NCI-H446 treated with DMSO at 0.1 percent for 48 hours (cell line): Measurements from ENCODE around the gene RIN3.

ENCODE experiments used
- DNase-seq: peaks from one replicate; lab custom pipeline; 2025; lab: John Stamatoyannopoulos, UW

The RIN3 gene, protein sequence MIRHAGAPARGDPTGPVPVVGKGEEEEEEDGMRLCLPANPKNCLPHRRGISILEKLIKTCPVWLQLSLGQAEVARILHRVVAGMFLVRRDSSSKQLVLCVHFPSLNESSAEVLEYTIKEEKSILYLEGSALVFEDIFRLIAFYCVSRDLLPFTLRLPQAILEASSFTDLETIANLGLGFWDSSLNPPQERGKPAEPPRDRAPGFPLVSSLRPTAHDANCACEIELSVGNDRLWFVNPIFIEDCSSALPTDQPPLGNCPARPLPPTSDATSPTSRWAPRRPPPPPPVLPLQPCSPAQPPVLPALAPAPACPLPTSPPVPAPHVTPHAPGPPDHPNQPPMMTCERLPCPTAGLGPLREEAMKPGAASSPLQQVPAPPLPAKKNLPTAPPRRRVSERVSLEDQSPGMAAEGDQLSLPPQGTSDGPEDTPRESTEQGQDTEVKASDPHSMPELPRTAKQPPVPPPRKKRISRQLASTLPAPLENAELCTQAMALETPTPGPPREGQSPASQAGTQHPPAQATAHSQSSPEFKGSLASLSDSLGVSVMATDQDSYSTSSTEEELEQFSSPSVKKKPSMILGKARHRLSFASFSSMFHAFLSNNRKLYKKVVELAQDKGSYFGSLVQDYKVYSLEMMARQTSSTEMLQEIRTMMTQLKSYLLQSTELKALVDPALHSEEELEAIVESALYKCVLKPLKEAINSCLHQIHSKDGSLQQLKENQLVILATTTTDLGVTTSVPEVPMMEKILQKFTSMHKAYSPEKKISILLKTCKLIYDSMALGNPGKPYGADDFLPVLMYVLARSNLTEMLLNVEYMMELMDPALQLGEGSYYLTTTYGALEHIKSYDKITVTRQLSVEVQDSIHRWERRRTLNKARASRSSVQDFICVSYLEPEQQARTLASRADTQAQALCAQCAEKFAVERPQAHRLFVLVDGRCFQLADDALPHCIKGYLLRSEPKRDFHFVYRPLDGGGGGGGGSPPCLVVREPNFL

DNA sequence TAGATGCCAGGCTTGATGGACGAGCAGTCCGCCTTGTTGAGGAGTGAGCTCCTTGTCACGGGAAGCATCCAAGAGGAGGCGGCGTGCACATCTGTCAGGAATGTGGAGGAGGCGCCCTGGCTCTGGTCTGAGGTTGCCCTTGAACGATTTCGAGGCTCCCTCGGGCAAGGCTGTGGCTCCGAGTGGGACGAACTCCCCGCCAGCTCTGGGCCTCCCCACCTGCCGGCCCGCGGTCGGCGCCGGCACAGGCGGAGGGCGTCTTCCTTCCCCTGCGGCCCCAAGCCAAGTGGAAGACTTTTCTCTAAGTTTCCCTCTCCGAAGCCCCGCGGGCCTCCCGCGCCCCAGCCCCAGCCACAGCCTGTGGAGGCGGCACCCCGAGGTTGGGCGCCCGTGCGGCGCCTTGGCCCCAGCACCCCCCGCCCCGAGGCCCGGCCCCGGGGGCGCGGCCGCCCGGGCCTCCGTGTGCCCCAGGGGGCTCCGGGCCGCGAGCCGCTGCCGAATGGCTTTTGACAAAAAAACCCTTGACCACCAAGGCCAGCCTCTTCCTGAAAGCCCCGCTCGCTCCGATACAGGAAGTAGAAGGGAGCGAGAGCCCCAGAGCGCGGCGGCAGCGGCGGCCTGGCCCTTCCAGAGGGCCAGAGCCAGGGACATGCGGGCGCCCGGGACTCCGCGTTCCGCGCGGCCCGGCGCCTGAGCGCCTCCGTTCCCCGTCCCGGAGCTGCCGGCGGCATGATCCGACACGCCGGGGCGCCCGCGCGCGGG, at the start of gene RIN3:
Gene RIN3 (plus strand): TSS at position 578 of the 762 bp plus-strand sequence. CDS start 152 bp downstream, at position 730.
- DNase-seq = no peak

DNA sequence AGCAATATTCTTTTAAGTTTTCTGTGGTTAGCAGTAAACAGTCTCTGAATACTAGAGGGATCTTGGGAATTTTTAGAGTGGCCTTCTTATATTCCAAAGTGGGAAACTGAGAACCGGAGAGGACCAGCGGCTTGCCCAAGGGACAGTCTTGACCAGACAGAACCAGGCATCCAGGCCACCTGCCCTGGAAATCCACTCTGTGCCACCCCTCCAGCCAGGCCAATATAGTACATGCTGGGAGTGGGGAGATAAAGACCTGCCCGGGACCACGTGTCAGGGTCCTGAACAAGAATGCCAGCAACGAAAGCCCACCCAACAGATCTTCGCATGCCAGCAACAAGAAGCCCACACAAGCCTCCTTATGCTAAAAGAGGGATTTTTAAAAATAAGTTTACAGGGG, 49.4 kb upstream of the RIN3 start:
- DNase-seq = no peak

DNA sequence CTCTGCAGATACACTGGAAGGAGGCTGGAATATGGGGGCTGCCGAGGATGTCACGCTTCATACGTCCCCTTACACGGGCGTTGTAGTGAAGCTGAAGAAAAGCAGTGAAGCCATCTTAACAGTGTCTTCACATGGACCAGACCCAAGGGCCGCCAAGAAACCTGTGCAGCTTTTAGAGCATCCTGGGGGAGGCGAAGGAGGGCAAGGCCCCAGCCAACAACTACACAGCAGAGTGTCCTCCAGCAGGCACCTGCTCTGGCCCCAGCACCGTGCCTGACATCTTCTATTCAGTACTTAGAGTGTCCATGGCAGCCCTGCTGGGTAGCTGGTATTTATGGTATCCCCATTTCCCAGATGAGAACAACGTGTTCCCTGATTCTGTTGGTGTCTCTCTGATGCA, 48.9 kb upstream of the RIN3 start:
- DNase-seq = no peak

DNA sequence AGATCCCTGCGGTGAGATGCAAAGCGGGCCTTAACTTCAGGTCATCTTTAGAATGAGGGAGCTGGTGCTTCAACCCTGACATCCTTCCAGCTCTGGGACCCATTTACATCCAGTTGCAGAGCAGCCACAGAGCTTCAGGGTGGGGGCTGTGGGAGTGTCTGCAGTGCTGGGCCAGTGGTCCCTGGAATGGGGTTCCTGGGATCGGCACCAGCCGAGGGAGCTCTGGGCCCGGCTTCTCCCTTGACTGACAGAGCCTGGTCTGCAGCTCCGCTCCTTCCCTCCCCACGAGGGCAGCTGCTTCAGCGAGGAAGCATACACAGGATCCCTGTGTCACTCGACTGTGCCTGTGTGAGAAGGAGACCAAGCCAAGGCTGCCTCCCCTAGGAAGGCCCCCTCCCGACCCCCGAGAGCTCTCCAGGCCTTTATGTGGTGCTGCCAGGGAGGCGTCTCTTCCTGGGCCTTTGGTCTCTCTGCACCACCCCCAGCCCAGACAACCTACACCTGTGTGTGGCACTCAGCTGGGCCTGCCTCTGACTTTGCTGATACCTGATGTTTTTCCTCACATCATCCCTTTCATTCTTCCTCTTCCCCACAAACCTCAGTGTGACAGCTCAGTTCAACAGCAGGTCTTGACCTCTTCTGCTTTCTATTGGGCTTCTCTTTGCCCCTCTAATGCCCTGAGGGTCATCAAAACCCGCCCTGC, 48.1 kb upstream of the RIN3 start:
- no peak for DNase-seq

DNA sequence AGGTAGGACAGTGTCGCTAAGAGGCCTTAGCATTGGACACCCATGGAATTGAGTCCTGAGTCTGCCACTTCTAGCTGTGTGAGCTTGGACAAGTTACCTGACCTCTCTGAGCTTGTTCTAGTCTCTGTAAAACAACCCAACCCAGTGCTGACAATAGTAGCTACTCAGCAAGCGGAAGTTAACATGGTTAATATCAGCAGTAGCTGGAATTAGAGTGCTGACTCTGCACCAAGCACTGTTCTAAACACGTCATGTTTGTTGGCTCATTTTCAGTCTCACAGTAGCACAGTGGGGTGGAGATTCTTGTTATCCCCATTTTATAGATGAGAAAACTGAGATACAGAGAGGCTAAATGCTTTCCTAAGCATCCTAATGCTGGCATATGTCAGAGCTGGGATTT, 47.5 kb upstream of the RIN3 start:
- DNase-seq = no peak

DNA sequence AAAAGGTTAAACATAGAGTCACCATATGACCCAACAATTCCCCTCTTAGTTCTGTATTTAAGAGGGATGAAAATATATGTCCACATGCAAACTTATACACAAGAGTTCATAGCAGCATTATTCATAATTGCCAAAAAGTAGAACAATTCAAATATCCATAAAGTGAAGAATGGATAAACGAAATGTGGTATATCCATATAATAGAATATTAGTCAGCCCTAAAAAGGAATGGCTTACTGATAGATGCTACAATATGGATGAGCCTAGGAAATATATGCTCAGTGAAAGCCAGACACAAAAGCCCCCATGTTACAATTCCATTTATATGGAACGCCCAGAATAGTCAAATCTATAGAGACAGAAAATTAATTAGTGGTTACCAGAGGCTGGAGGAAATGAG, 44.1 kb upstream of the RIN3 start:
- DNase-seq = no peak

DNA sequence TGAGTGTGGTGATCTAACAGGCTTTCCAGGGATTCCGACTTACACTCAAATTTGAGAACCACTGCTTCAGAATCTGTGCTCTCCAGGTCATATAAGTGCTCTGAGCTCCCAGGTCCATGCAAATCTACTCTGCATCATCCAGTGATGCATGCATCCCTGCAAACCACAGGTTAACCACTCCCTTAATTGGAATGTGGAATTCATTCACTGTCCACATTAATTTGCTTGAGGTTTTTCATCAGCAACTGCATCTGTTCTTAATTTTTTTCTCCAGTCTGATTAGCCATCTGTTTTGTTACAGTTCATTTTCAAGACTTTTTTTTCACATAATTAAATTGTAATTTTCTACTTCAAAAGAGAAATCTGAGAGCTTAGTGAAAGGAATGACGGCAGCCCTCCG, 43.4 kb upstream of the RIN3 start:
- DNase-seq = no peak

DNA sequence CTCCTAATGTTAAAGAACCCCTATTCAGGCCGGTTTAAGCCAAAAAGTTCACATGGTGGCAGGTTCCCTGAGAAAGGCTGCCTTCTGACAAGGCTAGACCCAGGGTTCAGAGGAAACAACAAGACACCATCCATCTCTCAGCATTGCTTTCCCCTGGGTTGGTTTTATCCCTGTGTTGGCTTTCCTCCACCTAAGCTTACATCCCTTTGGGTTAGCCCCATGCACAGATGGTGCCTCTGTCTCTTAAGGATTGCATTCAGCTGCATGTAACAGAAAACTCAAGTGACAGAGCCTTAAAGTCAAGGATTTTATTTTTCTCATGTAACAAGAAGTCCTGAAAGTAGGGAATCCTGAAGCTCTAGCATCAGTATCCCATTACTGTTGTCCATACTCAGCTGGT, 42.8 kb upstream of the RIN3 start:
- DNase-seq = no peak

DNA sequence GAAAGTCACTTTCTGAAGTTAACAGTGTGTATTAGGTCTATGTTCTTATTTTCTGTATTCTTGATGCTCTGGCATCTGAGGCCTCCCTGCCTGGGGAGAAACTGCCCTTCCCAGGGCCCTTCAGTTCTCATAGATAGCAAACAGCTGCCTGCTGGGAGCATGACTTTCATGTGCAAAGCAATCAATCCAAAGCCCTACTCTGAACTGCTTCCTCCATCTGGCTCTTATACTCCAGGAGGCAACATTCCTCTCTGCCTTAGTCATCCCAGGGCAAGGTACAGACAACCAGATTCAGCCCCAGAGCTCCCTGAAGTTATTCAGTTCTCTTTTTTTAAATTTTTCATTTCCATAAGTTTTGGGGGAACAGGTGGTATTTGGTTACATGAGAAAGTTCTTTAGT, 41.7 kb upstream of the RIN3 start:
- DNase-seq = no peak

DNA sequence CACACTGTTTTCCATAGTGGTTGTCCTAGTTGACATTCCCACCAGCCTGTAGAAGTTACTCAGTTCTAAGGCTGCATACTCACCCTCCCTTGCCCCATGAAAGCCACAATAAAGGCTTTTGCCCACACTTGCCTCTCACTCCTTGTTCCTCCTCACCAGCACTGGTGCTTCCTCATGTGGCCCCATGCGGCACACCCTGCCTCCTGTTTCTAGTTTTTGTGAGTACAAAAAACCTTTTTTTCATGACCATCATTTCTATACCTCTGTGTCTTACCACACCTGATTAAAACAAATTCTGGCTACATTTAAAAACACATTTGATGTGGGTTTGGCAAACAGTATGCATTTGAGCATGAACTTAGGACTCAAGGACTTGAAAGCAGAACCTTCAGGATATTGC, 40.7 kb upstream of the RIN3 start:
- no peak for DNase-seq

DNA sequence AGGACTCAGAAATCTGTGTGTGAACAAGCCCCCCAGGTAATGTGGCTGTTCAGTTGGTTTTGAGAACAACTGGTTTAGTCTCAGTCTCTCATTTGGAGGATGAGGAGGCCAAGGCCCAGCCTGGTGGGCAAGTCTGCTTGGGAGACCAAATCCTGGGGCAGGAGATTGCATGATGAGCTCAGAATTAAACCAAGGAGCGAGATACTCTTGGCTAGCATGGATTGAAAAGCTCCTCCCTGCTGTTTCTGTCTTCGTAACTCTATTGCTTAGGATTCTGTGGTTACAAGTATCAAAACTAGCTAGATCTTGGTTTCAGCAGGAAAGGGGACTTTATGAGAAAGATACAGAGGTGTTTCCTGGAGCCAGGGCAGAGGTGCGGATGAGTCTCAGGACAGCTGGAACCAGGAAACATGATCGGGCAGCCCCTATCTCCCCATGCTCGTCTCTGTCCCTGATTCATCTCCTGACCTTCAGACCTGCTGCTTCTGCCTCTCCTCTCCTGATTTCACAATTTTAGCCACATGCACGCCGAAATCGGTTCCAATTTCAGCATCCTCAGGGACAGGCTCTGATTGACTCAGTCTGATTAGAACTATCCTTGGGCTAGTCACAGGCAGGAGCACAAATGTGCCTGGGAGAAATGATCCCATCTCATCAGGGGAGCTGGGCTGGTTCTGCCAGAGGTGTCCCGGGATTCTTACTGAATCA, 40.2 kb upstream of the RIN3 start:
- DNase-seq = no peak

DNA sequence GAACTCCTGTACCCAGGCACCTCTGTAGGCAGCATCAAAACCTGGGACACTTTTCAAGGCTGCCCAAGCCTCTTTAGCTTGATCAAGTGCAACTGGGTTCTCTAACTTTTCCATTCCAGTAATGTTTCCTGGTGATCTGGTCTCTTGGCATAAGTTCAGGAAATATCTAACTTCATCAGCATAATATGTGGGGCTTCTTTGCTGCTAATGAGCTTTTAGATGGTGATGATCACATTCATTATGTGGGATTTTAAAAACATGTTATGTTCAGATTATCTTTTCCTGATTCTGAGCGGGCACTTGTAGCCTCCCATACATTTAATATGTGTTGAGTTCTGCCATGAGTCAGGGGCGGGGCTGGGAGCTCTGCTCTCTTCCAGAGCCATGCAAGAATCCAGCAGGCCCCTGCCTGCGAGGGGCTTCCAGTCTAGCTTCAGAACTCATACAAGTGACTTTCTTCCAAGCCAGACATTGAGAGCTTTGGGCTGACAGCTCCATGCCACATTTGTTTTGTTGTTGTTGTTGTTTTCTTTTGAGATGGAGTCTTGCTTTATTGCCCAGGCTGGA, 39.5 kb upstream of the RIN3 start:
- no peak for DNase-seq

DNA sequence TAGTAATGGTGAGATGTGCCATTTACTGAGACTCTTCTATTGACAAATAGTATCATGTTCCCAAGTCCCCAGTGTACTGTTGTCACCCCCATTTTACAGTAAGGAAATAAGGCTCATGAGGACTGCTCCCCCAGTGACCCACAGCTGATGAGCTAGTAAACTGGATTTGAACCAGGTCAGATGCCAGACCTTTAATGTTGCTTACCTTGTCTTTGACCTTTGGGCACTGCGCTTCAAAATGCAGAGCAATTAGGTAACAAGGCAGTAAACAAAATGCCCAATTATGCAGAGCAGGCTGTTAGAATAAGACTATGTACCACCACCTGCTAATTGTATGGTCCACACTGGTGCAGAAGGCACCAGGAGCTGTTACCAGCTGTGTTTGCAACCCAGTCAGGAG, 38.5 kb upstream of the RIN3 start:
- no peak for DNase-seq

DNA sequence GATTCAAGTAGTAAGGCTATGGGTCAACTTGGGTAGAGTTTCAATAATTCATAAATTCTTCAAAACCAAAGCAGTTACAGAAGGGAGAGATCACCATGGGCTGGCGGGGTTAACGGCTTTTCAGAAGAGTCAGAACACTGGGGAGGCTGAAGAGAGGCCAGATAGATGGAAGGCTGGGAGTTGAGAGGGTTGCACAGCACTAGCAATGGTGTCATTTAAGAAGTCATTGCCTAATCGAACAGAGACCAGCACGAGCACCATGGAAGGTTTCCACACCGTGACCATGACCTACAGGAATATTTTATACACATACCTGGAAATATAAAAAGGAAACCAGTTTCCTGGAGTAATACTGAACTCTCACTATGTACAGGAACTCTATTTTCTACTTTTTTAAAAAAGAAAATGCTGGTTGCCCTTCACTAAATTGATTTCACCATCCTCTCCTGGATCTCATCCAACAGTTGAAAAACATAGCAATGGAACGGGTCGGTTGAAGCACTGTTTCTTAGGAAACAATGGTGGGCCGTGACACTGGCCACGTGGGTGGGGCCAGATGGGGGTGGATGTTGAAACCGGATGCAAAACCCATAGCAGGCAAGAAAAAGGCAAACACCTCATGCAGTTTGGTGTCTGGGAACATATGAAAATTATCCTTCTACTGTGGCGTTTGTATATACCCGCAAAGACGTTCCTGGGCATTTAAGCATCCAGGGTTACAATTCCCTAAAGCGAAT, 38.0 kb upstream of the RIN3 start:
- DNase-seq = no peak

DNA sequence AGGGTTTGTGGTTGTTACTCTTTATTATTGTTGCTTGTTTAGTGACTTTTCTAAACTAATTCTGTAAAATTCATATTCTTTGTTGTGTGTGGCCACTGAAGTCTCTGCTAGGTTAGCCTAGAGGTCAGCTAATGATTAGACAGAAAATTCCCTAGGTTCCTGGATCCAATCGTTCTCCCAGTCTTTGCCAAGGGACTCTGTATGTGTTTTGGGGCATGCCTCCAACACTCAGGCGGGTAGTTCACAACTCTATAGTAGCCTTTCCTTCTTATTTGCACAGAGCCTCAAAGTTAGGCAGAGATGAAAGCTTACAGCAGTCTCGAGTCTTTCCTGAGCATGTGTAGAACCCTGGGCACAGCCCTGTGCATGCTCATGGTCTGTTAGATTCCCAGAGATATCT, 32.7 kb upstream of the RIN3 start:
- no peak for DNase-seq

DNA sequence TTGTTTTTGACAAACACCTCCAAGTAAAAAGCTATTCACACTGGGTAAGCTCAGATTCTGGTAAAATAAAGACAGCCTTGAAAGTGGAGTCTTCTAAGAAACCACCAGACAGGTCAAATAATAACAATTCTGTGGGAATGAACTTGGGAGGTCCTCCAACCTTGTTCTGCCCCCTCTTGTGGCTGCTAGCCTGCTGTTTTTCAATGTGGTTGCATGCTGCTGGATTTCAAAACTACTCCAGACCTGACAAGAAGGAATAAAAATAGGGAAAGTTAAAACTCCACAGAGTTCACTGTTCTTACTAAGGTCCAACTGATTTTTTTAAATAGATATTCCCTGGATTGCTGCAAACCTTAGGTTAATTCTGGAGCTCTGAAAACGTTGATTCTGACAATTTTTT, 32.2 kb upstream of the RIN3 start:
- no peak for DNase-seq

DNA sequence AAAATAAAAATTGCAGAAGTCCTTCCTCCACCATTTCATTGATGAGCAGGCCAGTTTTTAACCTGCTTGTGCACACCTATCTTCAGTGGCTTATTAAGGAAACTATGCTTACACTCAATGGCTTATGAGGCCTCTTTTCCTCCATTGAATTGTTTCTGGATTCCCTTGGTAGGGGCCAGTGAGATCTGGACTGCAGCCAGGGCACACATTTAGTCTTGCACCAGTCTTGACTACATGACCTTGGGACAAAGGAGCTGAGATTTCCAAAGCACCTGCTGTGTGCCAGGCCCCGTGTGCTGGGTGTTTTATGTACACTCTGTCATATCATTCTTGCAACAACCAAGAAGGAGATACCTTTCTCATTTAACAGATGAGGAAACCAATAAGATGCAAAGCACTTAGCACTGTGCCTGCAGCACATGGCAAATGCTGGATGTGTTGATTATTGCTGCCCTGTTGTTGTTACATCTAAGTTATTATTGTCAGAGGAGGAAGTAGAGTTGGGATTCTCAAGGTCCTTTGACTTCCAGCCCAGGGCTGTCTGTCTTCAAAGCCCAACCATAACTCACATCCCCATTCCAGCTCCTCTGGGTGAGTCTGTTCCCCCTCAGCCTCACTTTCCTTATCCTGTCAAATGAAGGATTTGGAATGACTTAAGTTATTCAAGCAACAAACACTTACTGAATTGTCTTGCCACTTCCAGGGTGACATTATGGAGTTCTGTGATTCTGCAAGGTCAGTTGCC, 31.6 kb upstream of the RIN3 start:
- DNase-seq = no peak

DNA sequence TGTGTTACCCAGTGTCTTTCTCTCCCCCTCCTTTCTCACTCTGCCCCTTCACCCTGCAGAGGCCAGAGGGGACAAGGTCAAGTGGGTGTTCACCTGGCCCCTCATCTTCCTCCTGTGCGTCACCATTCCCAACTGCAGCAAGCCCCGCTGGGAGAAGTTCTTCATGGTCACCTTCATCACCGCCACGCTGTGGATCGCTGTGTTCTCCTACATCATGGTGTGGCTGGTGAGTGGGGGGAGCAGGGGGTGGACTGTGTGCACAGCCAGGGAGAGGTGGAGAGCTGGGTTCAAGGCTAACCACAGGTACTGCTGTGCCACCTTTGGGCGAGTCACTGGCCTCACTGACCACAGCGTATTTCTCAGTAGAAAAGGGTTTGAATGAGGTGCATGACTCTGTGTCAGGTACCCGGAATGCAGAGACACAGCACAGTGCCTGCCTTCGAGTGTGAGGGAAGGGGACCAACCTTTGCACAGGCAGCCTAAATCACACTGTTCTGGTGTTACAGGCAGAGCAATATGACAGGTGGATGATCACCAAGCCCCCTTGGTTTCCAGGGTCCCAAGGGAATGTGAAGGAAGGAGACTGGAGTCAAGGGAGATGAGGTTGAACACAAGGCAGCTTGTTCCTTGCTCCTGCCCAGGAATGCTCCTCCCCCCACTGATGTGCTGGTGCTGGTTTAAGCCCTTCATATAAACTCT, 30.8 kb upstream of the RIN3 start:
- no peak for DNase-seq
